COLO829 (cell line): ENCODE data around the gene SMIM43.

Experiments used
- DNase-seq: peaks from one replicate; pipeline ENCODE4 v3.0.0; 2012; ENCODE audit warnings: low spot score

The SMIM43 gene

DNA sequence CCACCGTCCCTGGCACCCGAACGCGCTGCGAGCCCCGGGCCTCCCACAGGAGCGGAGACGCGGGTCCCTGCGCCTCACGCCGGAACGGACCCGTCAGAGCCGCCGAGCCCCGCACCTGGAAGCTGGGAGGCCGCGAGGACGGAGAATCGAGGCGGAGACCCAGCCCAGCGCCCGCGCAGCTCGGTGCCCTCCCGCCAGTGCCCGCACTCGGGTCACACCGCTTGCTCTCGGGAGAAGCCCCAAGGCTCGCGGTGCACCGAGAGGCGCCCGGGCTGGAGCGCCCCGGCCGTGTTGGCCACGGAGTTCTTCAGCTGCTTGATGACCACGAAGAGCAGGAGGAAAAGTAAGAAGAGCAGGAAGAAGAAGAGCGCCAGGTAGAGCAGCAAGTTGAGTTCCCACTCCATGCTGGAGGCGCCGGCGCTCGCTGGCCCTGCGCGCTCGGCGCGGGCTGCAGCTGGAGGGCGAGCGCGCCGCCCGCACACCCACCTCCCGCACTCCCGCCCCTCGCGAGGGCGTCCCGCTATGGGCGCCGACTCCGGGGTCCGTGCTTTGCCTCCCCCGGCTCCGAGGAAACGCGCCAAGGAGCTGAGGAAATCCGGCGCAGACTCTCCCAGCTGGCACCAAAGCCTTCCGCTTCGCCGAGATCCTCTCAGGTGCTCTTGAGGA is at the start of gene SMIM43:
TSS of gene SMIM43 (minus strand) at position 463 of the 666 bp plus-strand sequence. CDS start at position 404, 59 bp downstream.
- no peak for DNase-seq

DNA sequence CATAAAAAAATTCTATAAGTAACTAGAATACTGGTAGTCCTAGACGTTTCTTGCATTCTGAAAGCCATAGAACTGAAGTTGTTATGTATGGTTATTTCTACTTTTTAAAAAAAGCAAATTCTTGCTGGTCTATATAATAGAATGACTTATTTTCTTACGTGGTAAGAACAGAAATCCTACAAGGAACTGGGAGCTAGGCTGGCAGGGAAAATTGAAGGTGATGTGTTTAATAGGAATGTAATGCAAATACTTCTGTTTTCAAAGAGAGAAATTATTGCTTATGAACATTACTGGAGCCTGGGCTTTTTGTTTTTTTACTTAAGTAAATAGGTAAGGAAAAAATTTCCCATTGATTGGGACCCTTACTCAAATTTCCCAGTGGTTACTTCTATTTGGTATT is 49.8 kb upstream of the SMIM43 start:
- DNase-seq: no peak

DNA sequence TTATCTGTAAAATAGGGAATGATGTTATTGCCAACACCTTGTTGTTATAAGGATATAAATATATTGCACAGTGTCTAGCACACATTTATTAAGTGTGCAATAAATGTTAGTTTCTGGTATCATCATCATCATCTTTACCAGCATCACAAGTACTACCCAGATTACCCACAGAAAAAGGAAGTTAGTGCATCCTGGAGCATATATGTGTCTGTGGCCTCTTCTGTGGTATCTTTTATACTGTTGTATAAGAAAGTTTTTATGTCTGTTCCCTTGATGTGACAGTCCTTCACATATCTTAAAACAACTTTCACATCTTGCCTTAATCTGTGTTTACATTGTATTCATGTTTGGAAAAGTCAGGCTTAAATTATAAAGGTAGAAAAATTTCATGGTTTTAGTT is 46.2 kb upstream of the SMIM43 start:
- DNase-seq: no peak

DNA sequence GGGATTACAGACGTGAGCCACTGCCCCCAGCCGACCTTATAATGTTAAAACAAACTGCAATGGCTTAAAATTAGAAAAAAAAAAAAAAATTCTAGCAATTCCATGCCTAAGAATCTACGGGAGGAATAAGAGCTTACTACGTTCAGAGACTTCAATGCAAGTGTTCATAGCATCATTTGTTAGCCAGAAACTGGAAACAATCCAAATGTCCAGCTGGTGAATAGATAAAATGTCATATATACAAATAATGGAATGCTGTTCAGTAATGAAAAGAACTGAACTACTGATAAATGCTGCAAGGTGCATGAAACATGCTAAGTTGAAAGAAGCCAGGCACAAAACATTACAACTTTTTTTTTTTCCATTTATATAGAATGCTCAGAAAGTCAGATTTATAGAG is 41.4 kb upstream of the SMIM43 start:
- DNase-seq: no peak

DNA sequence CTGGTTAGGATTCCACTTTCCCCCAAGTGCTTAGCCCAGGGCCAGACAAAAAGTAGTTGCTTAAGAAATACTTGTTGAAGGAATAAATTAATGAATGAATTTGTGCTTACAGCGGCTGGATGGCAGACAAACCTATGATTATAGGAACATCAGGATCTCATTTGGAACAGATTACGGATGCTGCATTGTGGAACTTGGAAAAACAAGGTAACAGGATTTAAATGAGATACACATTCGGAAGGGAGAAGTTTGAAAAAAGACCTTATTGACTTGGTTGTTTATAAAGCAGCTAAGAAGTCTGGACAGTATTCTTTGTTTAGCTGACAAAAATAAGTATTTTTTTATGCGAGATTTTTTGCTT is 36.7 kb upstream of the SMIM43 start:
- DNase-seq: no peak

DNA sequence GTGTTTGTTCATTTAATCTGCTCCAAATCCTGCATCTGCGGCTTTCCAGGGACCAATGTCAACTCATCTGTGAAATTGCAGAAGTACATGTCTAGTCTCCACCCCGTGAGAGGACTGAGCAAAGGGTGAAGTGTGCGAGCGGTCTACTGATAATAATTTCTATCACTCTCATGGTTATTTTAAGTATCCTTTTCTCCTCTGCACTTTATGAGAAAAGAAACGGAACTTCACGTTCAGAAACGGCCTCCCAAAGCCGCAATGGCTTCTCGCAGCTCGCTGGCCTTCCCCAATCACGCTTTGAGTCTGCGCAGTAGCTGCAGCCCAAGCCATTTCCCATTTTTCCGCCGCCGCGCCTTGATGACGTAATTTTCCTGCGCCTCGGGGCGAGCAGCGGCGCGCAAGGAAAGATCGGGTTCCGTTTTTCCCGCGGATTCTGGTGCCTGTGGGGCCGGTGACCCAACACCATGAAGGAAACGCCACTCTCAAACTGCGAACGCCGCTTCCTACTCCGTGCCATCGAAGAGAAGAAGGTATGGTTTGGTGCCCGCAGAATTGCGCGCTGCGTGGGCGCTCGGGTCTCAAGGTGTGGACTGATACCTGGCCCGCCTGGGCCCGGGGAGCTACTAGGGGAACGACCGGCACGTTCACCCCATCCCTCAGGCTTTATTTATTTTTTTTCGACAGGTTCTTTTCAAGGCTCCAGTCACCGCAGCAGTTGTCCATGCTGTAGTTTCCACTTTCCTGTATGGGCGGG is 36.2 kb upstream of the SMIM43 start, which contains the start of gene EXOSC9:
TSS of gene EXOSC9 (plus strand) at position 363 of the 754 bp plus-strand sequence. CDS start at position 465, 102 bp downstream.
- DNase-seq: peak; percentile 92

DNA sequence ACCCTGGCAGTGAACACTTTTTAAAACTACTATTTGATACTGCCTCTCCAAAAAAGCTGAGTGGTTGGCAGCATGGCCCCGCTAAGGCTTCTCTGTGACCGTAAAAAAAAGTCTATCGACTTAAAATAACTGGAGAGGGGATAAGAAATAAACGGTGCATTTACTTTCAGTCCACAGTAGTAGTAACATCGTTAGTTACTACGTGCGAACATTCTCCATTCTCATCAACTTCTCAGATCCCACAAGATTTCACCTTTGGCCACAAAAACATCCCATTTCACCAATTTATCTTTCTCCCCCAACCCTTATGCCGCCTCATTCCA is 35.6 kb upstream of the SMIM43 start:
- DNase-seq: no peak

DNA sequence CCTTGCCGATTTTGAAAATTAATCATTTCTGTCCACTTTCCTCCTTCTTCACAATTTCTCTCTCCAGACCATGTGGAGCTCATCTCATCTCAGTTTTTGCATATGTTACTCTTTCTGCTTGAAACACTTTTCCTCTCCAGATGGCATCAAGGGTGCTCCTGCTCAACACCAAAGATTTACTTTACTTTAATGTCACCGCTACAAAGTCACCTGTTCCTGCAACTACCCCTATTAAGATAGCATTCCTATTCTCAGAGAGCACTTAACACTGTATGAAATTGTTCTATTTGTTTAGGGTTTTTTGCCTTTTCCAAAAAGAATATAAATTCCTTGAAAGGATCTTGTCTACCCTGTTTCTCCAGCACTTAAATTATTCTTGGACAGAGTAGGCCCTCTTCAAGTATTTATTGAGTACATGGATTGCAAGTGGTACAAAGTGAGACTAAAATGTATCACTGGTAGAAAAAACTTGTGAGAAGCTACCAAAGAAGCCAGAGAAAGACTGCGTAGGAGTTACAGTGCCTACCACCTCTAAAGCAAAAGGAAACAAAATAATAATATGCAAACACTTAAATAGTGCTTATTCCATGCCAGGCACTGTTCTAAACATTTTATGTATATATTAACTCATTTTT is 35.0 kb upstream of the SMIM43 start:
- no peak for DNase-seq

DNA sequence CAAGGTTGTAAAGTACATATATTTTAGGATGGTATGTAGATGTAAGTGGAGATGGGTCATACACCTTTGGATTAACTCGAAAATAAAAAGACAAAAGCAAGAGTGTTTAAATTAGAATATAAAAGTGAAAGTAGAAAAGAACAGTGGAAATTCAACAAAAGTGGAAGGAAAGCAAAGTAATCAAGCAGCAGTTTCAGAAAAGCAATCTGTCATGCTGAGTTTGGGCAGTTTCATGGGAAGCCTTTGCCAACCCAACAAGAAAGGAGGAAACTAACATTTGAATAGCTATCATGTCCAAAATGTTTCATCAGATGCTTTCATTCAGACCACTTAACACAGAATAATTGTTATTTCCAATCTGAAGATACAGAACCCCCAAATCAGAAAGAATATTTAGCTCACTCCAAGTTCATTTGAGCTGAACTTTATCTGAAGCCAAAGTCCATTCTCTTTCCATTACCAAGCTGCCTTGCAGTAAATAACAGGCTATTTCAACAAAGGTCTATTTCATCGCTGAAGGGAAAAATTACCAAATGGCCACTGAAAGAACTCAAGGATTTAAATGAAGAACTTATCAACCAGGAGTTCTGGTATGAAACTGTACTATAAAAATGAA is 34.4 kb upstream of the SMIM43 start:
- no peak for DNase-seq

DNA sequence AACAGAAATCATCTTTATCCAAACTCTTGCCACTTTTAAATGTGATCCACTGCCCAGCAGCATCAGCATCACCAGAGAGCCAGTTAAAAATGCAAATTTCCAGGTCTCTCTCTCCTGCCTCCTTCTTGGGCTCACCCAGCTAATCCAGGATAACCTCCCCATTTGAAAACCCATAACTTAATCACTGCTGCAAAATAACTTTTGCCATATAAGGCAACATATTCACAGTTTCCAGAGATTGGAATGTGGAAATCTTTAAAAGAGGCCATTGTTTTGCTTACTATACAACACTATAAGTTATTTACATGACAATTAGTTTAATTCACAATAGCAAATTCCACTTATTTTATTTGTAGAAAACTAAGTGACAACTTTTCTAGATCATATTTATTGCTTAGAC is 31.3 kb upstream of the SMIM43 start:
- DNase-seq: no peak

DNA sequence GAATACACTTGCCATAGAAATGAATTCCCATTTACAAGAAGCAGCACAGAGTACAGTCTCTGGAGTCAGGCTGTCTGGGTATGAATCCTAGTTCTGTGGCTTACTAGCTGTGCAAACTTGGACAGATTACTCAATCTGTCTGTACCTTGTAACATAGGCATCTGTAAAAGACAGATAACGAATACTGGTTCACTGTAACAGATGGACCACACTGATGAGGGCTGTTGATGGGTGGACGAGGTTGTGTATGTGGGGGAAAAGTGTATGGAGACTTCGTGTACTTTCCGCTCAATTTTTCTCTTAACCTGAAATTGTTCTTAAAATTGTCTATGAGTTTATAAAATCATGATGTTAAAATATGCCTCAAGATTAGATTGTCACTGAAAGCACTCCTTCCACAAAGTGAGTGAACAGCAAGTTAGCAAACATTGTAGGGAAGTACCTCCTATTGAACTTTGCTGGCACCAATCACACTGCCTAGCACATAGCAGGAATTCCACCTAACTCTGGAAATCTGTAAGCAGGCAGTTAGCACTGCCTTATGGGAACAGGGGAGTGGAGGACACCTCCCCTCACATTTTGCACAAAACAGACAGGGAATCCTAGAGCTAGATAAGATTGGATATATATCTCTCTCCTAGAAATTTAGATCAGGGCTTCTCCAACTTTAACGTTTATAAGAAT is 29.7 kb upstream of the SMIM43 start:
- no peak for DNase-seq

DNA sequence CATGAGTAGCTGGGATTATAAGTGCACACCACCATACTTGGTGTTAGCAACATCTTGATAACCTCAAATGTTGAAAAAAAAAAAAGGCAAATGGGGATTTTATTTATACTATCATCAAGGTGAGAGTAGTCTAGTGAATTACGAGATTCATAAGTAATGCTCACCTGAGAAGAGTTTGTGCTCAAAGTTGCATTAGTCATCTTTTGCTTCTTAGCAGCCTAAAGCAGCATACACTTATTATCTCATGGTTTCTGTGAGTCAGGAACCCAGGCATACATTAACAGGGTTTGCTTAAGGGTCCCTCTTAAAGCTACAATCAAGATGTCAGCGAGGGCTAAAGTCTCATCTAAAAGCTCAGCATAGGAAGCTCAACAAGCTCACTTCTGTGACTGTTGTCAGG is 28.0 kb upstream of the SMIM43 start:
- DNase-seq: no peak

DNA sequence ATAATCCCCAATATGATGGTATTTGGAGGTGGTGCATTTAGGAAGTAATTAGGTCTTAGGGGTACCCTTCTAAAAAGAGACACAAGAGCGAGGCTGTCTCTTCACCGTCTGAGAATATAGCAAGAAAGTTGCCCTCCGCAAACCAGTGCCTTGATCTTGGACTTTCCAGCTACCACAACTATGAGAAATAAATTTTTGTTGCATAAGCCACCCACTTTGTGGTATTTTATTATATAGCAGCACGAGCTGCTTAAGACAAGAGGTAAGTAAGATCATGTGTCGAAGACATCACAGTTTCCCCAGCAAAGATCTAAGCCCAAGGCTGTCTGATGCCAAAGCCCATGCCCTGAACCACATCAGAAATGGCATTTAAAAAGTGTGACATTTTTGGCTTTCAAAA is 26.5 kb upstream of the SMIM43 start:
- no peak for DNase-seq

DNA sequence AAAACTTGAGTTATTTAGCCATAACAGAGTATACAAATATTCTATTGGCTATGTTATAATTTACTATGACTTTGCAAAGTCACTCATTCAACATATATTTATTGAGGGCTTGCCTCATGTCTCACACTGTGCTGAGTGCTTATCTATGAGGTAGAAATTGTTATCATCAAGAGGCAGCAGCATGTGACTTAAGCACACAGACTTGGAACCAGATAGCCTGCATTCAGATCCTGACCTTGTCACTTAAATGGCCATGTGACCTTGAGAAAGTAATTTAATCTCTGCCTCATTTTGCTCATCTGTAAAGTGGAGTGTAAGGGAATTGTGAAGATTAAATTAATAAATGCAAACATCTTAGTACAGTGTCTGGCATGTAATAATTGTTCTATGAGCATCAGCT is 26.0 kb upstream of the SMIM43 start:
- DNase-seq: no peak

DNA sequence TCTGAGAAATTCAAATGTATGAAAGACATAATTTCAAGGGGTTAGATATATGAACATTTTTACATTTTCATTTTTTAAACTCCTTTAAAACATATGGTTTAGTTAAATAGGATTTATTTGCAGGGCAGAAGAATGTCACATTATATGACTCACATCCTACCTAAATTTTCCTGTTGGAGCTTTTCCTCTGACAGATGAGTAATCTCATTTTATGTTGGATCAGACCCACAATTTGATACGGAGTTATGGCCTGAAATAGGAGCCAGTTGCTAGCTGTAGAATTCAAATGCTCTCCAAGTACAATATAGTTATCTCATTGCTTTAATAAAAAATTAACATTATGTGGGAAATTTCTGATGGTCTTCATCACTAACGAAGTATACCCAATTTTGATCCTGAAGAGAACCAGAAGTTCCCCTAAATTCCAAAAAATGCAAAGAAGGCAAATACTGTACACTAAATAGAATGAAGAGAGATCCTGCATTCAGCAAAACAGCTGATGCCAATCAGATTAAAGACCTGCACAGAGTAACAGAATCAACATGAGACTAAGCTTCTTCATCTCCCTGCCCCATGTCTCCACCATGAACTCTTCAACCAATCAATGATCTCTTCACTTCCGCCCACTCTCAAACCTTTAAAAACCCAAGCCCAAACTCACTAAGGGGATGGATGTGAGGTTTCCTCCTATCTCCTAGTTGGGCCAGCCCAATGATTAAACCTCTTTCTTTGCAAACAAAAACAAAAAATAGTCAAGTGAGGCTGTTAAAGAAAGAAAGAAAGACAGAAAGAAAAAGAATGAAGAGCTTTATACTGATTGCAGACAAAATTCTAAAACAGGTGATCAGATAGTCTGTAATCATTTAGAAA is 25.2 kb upstream of the SMIM43 start:
- DNase-seq: peak; percentile 80

DNA sequence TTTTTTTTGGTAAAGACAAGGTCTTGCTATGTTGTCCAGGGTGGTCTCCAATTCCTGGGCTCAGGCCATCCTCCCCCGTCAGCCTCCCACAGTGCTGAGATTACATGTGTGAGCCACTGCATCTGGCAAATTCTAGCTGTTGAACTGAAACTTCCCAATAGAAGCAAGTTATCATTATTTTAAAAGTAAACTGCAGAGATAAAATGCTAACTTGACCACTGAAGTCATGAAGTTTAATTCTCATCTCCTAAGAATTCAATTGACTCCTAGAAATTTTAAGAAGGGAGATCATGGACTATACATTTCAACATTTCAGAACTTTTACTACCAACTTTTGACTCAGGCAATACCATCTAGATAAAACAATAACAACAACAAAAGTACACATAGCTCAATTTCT is 24.5 kb upstream of the SMIM43 start:
- no peak for DNase-seq

DNA sequence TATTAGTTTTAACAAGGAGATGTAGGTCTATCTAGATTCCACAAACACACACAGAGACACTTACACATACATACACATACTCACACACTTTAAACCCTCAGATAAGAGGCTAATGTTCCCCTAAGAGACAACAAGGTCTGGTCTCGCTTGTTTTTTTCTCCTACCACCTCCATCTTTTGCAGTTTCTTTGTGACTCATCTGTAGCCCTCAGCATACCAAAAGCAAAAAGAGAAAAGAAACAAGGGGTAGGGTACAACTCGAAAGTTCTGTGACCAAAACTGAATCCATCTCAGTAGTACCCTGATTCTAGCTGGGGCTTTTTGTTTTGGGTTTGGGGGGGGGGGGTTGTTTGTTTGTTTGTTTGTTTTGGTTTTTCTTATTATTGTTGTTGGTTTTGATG is 23.9 kb upstream of the SMIM43 start:
- no peak for DNase-seq

DNA sequence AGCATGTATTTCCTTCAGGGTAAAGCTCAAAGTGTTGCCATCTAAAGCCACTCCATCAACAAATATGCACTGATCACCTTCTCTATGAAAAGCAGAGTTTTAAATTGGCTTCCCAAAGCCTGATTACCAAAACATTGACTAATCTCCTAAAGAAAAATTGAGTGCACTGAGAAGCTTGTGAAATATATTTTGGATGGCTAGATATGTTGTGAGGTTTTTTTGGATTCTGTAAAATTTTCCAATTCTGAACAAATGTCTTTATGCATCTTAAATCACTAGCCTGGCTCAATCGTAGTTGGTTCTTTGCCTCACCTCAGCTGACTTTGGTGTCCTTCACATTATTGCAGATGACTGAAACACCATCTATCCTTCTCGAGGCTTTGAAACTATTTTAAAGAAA is 21.3 kb upstream of the SMIM43 start:
- no peak for DNase-seq

DNA sequence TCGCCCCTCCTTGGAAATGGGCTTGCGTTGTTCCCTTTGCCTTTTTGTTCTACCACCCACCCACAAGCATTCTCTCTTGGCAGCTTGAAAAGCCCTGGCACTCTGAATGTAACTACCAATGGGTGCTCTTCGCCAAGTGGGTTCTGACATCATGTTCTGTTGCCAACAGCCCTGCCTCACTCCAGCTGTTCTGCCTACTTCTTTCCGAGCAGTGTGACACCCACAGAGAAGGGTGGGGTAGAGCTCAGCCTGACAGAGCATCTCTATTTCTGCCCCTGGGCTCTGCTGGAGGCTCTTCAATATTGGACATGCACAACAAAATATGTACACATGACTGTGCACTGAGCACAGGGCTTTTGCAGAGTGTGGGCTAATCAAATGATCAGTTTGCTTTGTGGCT is 20.5 kb upstream of the SMIM43 start:
- no peak for DNase-seq

DNA sequence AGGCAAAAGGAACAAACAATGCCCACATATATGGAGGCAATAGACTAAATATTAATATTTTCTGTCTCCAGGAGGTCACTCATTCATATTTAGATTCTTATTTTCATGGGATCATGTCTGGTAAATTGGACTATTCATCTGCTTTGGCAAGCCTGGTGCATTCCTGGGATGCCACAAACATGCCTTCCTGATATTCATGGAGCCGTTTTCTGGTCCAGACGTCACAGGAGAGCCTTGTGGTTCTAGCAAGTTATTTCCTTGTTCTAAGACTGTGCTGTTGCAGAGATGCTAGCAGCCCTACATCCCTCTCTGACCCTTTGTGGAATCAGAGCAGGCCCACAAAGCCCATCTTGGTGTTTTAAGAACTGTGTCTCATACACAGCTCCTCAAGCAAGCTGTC is 20.0 kb upstream of the SMIM43 start:
- DNase-seq: peak; percentile 73

DNA sequence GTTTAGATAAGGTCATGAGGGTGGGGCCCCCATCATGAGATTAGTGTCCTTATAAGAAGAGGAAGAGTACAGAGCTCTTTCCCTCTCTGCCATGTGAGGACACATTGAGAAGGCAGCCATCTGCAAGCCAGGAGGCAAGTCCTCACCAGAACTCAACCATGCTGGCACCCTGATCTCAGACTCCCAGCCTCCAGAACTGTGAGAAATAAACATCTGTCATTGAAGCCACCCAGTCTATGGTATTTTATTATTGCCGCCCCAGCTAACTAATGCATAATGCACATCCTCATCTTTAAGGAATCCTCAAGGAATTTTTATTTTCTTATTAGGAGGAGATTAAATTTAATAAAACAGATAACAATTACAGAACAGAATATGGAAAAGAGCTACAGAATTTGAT is 19.4 kb upstream of the SMIM43 start:
- no peak for DNase-seq

DNA sequence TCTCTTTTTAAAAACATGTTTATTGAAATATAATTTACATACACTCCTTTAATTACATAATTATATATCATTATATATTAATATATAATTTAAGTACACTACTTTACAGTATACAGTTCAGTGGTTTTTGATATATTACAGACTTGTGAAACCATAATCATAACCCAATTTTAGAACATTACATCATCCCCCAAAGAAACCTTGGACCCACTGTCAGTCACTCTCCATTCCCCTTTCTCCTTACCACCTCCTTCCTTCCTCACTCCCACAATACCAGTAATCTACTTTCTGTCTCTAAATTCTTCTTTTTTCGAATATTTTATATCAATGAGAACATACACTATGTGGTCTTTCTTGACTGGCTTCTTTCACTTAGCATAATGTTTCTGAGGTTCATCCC is 18.2 kb upstream of the SMIM43 start:
- no peak for DNase-seq
